Adipocyte (in vitro differentiated cells): ENCODE results near the gene ALPP.
A peak's percentile ranks its signal among the peaks of the same experiment; 100 is the strongest.
"Not testable (repeated sequence)": the region's sequence is repeated elsewhere in the genome, so short reads cannot be mapped to it uniquely, and the experiment has no call there.

Source experiments
- DNase-seq: peaks from one replicate; pipeline ENCODE4 v3.0.0-alpha.2; 2015; ENCODE audit warnings: low read depth
- H3K27me3 ChIP-seq: replicated peaks from 2 replicates; pipeline ENCODE4 v1.7.0; 2013; ENCODE audit warnings: mild to moderate bottlenecking, low read length, moderate library complexity; ENCODE audit not compliant: control insufficient read depth, insufficient read depth
- H3K36me3 ChIP-seq: 2 replicates; pipeline ENCODE4 v1.7.0; 2013; ENCODE audit warnings: low read length, mild to moderate bottlenecking, moderate library complexity; ENCODE audit not compliant: control insufficient read depth, insufficient read depth, severe bottlenecking
- H3K4me1 ChIP-seq: 2 replicates; pipeline ENCODE4 v1.7.0; 2013; ENCODE audit warnings: mild to moderate bottlenecking, low read length, moderate library complexity; ENCODE audit not compliant: control insufficient read depth, insufficient read depth
- H3K4me3 ChIP-seq: 2 replicates; pipeline ENCODE4 v1.7.0; 2013; ENCODE audit warnings: mild to moderate bottlenecking, low read length, moderate library complexity
- H3K9ac ChIP-seq: 2 replicates; pipeline ENCODE4 v1.7.0; 2013; ENCODE audit warnings: mild to moderate bottlenecking, low read length, moderate library complexity
- H3K9me3 ChIP-seq: 2 replicates; pipeline ENCODE4 v1.7.0; 2013; ENCODE audit warnings: mild to moderate bottlenecking, low read length, moderate library complexity; ENCODE audit not compliant: control insufficient read depth

The ALPP gene

DNA sequence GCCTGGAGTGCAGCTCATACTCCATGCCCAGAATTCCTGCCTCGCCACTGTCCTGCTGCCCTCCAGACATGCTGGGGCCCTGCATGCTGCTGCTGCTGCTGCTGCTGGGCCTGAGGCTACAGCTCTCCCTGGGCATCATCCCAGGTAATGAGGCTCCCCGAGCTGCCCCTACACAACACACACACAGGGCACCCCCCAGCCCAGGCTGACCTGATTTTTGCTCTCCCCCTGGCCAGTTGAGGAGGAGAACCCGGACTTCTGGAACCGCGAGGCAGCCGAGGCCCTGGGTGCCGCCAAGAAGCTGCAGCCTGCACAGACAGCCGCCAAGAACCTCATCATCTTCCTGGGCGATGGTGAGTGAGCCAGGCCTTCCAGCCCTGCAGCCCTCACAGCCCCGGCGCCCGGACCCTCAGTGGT lies at the start of gene ALPP:
ALPP (plus strand) TSS at position 17 of the 417 bp plus-strand sequence; CDS start at position 69, 52 bp downstream.
- DNase-seq, H3K9ac ChIP-seq, H3K4me3 ChIP-seq, H3K4me1 ChIP-seq, H3K9me3 ChIP-seq, H3K36me3 ChIP-seq: not testable (repeated sequence)
- peaks cover 44% of the 10 kb centered on the region for H3K27me3 ChIP-seq

DNA sequence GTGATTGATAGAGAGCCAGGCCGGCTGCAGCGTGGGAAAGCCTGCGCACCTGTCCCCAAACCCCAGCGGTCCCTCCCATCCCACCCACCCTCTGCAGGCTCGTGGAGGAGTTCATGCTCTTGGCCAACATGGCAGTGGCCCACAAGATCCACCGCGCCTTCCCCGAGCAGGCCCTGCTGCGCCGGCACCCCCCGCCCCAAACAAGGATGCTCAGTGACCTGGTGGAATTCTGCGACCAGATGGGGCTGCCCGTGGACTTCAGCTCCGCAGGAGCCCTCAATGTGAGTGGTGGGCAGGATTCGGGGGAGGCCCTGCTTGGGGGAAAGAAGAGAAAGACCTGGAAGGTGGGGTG lies 48.9 kb upstream of the ALPP start:
- no peaks in the 10 kb centered on the region for H3K4me1 ChIP-seq
- no peaks in the 10 kb centered on the region for H3K36me3 ChIP-seq
- DNase-seq, result no peak

DNA sequence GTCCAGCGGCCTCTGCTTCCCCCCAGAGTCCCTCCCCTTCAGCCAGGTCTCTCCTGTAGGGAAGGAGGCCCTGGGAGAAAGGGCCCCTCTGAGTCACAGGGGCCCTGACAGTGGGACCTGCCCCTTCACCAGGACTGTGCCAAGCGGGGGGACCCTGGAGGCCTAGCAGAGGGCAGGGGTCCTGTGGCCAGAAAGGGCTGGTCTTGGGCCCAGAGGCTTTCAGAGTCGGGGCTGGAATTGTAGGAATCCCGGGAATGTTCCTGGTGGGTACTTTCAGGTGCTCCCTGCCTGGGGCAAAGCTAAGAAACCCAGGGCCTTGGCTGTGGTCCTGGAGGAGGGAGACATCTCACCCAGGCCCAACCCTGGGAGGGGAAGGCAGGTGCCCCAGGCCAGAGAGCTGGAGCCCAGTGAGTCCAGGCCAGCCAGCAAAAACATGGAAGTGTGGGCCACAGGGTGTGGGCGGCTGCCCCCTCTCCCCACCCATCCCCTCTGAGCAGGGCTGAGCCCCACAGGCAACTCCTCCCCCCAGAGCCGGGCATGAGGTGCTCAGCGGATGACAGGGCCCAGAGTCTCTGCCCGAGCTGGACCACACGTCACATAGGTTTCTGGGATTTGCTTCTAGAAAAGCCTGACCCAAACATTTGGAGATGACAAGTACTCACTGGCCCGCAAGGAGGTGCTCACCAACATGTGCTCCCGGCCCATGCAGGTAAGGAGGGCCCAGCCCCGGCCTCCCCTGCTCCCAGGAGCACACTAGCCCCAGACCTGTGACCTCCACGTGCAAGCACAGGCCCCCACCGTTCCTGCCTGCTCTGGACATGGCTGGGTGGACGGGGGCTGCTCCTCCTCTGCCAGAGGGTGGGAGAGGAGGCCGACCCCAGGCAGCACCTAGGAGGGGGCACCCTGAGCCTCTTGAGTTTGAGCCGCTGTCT lies 48.2 kb upstream of the ALPP start:
- no peaks in the 10 kb centered on the region for H3K9me3 ChIP-seq
- H3K27me3 ChIP-seq, result no peaks in the 10 kb centered on the region
- no peaks in the 10 kb centered on the region for H3K4me1 ChIP-seq
- no peaks in the 10 kb centered on the region for H3K36me3 ChIP-seq
- DNase-seq, result no peak
- no peak overlapping the region for H3K9ac ChIP-seq
- H3K4me3 ChIP-seq, result no peak overlapping the region

More for the DNA sequence above, 48.9 kb upstream of the ALPP start:
- no peaks in the 10 kb centered on the region for H3K9me3 ChIP-seq
- H3K4me3 ChIP-seq, result no peak overlapping the region
- H3K27me3 ChIP-seq, result no peaks in the 10 kb centered on the region
- H3K9ac ChIP-seq, result no peak overlapping the region

DNA sequence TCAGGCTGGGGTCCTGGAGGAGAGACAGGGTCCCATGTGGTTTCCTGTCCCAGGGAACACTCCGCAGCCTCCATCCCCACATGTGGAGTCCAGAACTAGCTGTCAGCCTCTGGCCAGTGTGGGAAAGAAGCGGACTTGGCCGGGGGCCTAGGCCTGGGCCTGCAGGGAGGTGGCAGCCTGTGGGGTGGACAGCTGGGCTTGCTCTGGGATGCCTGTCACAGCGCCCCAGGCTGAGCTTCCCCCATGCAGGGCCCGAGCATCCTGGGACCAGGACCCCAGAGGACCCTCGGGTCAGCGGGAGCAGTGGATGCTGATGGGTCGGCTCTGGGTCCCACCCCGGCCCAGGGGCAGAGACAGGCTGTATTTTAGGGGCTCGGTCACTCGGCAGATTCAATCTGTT lies 47.5 kb upstream of the ALPP start:
- H3K4me3 ChIP-seq, H3K4me1 ChIP-seq, H3K27me3 ChIP-seq, H3K36me3 ChIP-seq, DNase-seq, H3K9ac ChIP-seq, H3K9me3 ChIP-seq: not testable (repeated sequence)

DNA sequence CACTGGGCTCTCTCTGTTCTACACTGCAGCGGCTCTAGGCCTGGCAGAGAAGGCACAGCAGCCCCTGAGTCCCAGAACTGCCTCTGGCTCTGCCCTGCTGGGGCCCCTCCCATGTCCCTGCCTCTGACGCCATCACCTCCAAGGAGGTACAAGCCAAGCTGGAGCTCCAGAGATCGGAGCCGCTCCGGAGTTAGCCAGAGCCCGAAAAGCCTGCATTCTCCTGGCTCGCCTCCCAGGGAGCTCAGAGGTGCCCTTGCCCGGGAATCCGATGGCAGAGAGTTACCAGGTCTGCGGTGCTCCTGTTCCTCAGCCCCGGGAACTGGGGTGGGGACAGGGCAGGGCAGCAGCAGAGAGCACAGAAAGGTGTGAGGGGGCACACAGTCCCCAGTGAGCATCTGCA lies 46.9 kb upstream of the ALPP start:
- H3K4me1 ChIP-seq, H3K9ac ChIP-seq, H3K36me3 ChIP-seq, H3K9me3 ChIP-seq, DNase-seq, H3K4me3 ChIP-seq, H3K27me3 ChIP-seq: not testable (repeated sequence)

DNA sequence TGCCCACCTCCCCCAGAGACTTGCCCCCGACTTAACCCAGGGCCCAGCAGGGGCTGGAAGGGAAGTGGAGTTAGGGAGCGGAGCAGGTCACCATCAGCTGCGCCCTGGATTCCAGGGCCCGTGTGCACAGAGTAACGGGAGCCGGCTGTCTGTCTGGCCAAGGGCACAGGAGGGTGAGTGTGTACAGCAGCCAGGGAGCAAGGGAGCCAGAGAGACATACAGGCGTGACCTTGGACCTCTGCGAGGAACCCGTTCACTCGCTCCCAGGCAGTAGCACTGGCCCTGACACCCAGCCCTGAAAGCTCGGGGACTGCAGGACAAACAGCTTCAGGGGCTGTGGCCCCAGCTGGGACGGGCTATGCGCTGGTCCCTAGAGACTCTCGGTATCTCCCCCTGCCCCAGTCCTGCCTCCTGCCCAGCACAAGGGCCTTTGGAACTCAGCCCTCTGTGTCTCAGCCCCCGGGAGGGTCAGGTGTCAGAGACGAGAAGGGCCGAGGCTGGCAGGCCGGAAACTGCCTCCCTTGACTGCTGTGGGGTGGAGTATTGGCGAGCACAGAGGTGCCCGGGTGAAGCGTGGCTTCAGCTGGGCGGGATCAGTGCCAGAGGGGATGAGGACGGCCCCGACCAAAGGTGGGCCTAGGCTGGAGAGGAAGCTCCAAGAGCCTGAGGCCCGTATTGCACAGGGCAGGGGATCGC lies 46.2 kb upstream of the ALPP start:
- H3K9ac ChIP-seq, H3K9me3 ChIP-seq, DNase-seq, H3K36me3 ChIP-seq, H3K4me3 ChIP-seq, H3K4me1 ChIP-seq, H3K27me3 ChIP-seq: not testable (repeated sequence)

DNA sequence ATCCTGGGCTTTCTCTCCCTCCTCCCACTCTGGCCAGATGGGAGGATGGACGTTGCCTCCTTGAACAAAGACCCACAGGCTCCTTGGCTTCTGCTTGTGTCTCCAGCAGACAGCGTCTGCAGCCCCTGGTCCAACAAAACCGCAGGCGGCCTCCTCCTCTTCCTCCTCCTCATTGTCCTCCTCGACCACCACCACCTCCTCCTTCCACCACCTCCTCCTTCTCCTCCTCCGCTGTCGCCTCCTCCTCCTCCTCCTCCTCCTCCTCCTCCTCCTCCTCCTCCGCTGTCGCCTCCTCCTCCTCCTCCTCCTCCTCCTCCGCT lies 45.7 kb upstream of the ALPP start:
- Histone ChIP-seq H3K27me3 (no peaks in the 10 kb centered on the region), H3K36me3 (no peaks in the 10 kb centered on the region)
- DNase-seq, result no peak

DNA sequence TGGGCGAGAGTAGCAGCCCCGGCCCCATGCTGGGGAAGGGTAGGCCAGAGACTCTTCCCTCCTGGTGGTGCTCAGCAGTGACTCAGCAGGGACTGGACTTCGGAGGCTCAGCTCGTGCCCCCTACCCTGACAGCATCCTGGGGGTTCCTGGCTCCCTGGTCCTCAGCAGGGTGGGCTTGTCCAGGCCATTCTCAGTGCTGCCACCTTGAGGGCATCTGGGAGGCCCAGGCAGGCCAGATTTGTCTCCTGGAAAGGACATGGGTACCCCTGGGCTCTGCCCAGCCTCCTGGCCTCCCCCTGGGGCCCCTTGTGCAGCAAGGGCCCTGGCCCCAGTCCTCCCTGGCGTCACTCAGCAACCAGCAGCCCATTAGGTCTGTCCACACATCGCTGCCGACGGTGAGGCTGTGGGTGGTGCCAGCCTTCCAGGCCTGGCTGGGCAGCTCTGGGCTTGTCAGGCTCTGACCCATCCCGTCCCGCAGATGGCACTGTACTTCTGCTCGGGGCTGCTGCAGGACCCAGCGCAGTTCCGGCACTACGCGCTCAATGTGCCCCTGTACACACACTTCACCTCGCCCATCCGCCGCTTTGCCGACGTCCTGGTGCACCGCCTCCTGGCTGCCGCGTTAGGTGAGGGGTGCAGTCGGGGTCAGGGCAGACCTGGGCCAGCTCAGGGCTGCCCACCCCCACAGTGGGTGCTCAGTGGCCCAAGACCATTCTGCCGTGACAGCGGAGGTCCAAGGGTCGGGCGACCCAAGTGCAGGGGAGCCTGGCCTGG lies 45.0 kb upstream of the ALPP start:
- no peak overlapping the region for H3K9ac ChIP-seq
- H3K27me3 ChIP-seq, result no peaks in the 10 kb centered on the region
- no peaks in the 10 kb centered on the region for H3K36me3 ChIP-seq
- DNase-seq, result peak; percentile 20
- no peaks in the 10 kb centered on the region for H3K9me3 ChIP-seq
- no peaks in the 10 kb centered on the region for H3K4me1 ChIP-seq
- H3K4me3 ChIP-seq, result no peak overlapping the region

More for the DNA sequence above, 45.7 kb upstream of the ALPP start:
- Histone ChIP-seq H3K9ac (no peak overlapping the region), H3K4me3 (no peak overlapping the region), H3K4me1 (no peaks in the 10 kb centered on the region), H3K9me3 (no peaks in the 10 kb centered on the region)

DNA sequence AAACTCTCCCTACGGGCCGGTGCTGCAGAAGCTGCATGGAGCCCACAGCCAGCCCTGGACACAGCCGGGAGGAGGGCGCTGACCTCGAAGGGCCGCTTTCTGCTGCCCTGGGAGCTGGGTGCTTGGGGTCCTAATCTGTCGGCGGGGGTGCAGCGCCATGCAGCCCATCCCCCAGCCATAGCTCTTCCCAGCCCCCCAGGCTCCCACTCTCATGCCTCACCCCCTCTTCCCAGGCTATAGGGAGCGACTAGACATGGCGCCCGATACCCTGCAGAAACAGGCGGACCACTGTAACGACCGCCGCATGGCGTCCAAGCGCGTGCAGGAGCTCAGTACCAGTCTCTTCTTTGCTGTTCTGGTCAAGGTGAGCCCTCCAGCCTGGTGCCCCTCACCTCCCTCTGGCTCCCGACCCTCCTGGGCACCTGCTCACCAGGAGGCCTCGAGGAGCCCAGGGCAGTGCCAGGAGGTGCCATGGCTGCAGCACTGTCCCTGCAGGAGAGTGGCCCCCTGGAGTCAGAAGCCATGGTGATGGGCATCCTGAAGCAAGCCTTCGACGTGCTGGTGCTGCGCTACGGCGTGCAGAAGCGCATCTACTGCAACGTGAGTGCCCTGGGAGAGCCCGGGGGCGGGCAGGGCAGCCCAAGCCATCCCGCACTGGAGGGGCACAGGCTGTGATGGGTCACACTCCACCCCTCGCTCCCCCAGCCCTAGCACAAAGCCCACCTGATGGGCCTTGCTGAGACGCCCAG lies 44.2 kb upstream of the ALPP start:
- H3K4me3 ChIP-seq, H3K9me3 ChIP-seq, H3K36me3 ChIP-seq, H3K4me1 ChIP-seq, DNase-seq, H3K27me3 ChIP-seq, H3K9ac ChIP-seq: not testable (repeated sequence)

DNA sequence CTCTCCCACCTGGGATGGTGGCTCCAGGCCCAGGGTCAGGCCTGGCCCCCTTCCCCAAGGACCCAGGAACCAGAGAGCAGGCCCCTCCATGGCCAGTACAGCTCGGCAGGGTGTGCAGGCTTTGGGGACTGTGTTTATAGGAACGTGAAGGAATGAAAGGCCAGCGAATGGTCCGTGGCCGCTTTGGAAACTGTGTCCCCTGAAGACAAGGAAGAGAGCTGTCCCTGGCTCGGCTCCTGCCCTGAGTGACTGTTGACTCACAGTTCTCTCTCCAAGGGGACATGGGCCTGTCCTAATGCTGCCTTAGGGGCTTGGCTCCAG lies 43.7 kb upstream of the ALPP start:
- H3K9ac ChIP-seq, DNase-seq, H3K4me1 ChIP-seq, H3K4me3 ChIP-seq, H3K9me3 ChIP-seq, H3K36me3 ChIP-seq, H3K27me3 ChIP-seq: not testable (repeated sequence)
